ENCODE measurements around the gene CDKN3.

Gene CDKN3

GRCh38 chr14:54459106-54459505 is 62.3 kb downstream of the CDKN3 start:
- no peak overlapping the region for H3K4me3 ChIP-seq
- in situ Hi-C loops (cut with MboI; ENCODE audit: low sequenced_read_pairs), result no loop called here
- peaks cover 14% of the 10 kb centered on the region for H3K9me3 ChIP-seq
- H3K4me1 ChIP-seq, result no peaks in the 10 kb centered on the region
- no peak for DNase-seq (ENCODE audit: low spot score in 2 of 2)
- no peaks in the 10 kb centered on the region for H3K27me3 ChIP-seq (ENCODE audit: low read depth)
- no peaks in the 10 kb centered on the region for H3K36me3 ChIP-seq (replicated peaks)

DNA sequence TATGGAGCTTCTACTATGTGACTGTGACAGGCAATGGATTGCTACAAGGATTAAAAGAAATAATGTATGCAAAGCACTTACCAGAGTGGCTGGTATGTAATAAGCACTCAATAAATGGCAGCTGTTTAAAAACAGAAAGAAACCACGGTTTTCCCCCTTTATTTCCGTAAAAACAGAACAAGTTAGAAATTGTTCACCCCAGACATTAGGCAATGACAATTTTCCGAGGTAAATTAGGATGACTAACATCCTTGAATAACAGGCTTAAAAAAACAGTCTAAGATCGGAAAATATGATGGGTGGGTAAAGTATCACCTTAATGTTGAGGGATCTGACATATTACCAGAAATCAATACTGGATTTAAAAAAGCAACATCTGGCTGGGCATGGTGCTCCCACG is 65.2 kb downstream of the CDKN3 start:
- Histone ChIP-seq H3K27me3 (ENCODE audit: low read depth) (no peaks in the 10 kb centered on the region), H3K36me3 (replicated peaks) (no peaks in the 10 kb centered on the region), H3K4me1 (no peaks in the 10 kb centered on the region), H3K9me3 (peaks cover 15% of the 10 kb centered on the region), H3K4me3 (no peak overlapping the region)
- in situ Hi-C loops (cut with MboI; ENCODE audit: low sequenced_read_pairs), result no loop called here
- DNase-seq (ENCODE audit: low spot score in 2 of 2), result no peak

GRCh38 chr14:54465654-54466053 is 68.8 kb downstream of the CDKN3 start:
- H3K36me3 ChIP-seq (replicated peaks), result no peaks in the 10 kb centered on the region
- no peak for DNase-seq (ENCODE audit: low spot score in 2 of 2)
- H3K4me1 ChIP-seq, result no peaks in the 10 kb centered on the region
- peaks cover 13% of the 10 kb centered on the region for H3K9me3 ChIP-seq
- H3K4me3 ChIP-seq, result no peak overlapping the region
- no peaks in the 10 kb centered on the region for H3K27me3 ChIP-seq (ENCODE audit: low read depth)
- in situ Hi-C loops (cut with MboI; ENCODE audit: low sequenced_read_pairs), result no loop called here

DNA sequence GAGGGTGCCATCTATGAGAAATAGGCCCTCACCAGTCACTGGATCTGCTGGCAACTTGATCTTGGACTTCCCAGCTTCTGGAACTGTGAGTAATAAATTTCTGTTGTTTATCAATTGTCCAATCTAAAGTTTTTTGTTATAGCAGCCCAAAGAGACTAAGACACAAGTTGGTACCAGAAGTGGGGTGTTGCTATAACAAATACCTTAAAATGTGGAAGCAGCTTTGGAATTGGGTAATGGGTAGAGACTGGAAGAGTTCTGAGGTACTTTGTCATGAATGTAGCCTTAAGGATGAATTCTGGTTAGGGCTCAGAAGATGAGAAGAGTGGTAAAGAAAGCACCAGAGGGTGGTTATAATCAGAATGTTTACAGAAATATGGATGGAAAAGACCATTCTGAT is 70.5 kb downstream of the CDKN3 start:
- peaks cover 11% of the 10 kb centered on the region; the same call in 1 of the 2 replicates for H3K9me3 ChIP-seq
- no peak overlapping the region for H3K4me3 ChIP-seq
- H3K36me3 ChIP-seq (replicated peaks), result no peaks in the 10 kb centered on the region
- DNase-seq (ENCODE audit: low spot score in 2 of 2), result no peak
- in situ Hi-C loops (cut with MboI; ENCODE audit: low sequenced_read_pairs), result no loop called here
- H3K27me3 ChIP-seq (ENCODE audit: low read depth), result no peaks in the 10 kb centered on the region
- peaks cover 4% of the 10 kb centered on the region for H3K4me1 ChIP-seq
